Fibroblast of the conjunctiva (primary cell): ENCODE data around the gene C3AR1.
"Not testable (repeated sequence)": the region's sequence is repeated elsewhere in the genome, so short reads cannot be mapped to it uniquely, and the experiment has no call there.

Experiments used
- DNase-seq: peaks from one replicate; pipeline ENCODE4 v3.0.0-alpha.2; 2010; ENCODE audit warnings: low read depth

Gene C3AR1

DNA sequence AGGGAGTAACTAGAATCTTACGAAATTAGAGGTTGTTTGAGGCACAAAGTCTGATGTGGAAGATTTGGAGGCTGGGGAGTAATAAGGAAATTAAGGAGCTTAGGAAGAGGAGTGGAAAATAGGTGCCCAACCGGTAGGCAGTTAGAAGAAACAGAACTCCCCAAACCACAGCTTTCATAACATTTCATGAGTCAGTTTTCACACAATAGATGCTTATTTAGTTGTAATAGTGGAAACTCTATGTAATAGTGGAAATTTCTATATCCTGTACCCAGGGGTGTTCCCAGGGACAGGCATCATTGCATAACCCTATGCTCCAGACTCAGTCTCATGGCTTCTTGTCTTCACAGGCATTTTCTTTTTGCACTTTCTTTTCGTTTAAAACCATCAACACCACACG is 8.3 kb downstream of the C3AR1 start:
- DNase-seq = no peak

- DNase-seq = no peak
Measured at GRCh38 chr12:8057306-8057705, 8.9 kb downstream of the C3AR1 start.

GRCh38 chr12:8054816-8055215 is 11.3 kb downstream of the C3AR1 start:
- DNase-seq = no peak

DNA sequence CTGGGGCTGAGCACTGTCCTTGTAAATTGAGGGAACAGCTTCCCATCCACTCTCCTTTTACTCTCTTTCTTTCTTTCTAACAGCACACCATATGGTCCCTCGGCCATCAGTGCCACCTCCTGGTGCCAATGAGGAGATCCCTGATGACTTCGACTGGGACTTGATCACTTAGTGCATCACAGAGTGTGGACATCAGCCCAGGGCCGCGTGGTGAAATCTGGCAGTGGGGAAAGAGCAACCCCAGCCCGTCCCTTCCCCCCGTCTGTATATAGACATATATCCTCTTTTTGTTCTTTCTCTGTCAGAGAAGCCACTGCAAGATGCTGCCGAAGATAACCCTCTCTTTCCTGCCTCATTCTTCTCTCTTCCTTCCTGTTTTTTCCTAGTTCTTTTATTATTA is 13.5 kb downstream of the C3AR1 start:
- no peak for DNase-seq

DNA sequence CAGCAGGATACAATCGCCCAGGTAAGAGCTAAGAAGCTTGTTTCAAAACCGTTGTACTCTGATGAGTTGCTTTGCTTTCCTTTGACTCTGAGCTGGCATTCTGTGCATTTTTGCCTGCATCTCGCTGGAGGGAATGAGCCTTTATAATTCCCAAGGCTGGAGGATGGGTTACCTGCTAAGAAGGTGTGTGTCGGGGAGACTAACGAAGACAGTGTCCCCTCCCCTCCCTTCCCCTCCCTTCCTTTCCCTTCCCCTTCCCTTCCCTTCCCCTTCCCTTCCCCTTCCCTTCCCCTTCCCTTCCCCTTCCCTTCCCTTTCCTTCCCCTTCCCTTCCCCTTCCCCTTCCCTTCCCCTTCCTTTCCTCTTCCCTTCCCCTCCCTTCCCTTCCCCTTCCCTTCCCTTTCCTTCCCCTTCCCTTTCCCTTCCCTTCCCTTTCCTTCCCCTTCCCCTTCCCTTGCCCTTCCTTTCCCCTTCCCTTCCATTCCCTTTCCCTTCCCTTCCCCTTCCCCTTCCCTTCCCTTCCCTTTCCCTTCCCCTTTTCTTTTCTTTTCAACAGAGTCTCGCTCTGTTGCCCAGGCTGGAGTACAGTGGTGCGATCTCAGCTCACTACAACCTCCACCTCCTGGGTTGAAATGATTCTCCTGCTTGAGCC is 15.4 kb downstream of the C3AR1 start:
- DNase-seq = no peak

DNA sequence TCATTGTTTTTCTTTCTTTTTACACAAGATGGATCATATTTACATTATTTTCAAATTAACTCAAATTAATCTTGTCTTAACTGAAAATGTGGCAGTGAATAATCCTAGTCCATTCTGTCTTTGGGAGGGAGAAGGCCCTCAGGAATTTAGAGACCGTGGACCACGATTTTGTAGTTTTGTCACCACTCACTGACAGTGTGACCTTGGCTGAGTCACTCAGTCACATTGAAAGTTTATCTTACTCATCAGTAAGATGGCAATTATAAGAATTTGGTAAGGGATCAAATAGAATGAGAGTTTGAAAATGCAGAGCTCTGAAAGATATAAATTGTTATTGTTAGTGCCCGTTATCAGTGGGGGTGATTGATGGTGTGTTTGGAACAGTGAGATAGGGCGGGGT is 17.3 kb downstream of the C3AR1 start:
- no peak for DNase-seq

DNA sequence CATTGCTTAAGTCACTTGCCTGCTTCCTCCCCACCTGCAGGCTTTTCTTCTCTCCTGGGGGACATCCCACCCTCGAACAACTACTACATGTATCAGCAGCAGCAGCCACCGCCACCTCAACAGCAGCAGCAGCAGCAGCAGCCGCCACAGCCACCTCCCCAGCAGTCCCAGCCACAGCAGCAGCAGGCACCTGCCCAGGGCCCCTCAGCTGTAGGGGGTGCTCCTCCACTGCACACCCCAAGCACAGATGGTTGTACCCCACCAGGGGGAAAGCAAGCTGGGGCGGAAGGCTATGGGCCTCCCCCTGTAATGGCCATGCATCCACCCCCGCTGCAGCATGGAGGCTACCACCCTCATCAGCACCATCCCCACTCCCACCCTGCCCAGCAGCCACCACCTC is 18.3 kb downstream of the C3AR1 start:
- no peak for DNase-seq

GRCh38 chr12:8045952-8046944 is 19.9 kb downstream of the C3AR1 start:
- DNase-seq = peak; percentile 78

- DNase-seq = no peak
Measured at GRCh38 chr12:8040791-8041190, 25.4 kb downstream of the C3AR1 start.

- no peak for DNase-seq
Measured at GRCh38 chr12:8038659-8039114, 27.5 kb downstream of the C3AR1 start.

DNA sequence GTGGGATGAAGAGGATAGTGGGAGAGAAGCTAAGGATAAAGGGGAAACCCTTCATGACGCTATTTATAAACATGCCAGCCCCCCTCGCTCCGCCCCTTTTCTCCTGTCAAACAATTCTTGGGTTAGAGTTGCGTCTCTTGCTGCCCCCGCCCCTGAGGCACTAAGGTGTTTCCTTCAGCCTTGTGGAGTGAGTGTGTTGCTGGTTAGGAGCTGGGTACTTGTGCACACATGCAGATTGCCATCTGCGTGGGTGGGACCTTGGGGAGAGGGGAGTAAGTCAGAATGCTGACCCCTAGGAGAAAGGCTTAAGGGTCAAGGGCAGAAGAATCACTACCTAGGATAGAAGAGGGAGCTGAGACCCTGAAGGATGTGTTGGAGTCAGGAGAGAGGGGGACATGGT is 28.2 kb downstream of the C3AR1 start:
- no peak for DNase-seq

GRCh38 chr12:8037046-8037663 is 29.0 kb downstream of the C3AR1 start:
- no peak for DNase-seq

DNA sequence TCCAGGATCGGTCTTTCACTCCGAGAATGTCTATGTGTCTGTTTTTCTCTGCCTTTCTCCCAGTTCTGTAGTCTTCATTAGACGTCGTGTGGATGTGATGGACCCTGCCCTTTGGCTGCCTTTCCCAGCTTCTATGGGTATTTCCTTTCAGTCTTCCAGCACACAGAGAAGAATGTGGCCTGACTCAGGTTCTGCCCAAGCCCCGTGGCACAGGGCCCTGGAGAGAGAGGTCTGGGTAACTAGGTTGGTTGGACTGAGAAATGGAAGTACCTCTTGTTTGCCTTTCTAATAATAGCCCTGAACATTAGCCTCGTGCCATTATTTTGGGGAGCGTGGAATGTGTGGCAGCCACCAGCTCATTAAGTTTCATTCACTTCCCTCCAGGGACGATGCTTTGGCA is 29.8 kb downstream of the C3AR1 start:
- no peak for DNase-seq

DNA sequence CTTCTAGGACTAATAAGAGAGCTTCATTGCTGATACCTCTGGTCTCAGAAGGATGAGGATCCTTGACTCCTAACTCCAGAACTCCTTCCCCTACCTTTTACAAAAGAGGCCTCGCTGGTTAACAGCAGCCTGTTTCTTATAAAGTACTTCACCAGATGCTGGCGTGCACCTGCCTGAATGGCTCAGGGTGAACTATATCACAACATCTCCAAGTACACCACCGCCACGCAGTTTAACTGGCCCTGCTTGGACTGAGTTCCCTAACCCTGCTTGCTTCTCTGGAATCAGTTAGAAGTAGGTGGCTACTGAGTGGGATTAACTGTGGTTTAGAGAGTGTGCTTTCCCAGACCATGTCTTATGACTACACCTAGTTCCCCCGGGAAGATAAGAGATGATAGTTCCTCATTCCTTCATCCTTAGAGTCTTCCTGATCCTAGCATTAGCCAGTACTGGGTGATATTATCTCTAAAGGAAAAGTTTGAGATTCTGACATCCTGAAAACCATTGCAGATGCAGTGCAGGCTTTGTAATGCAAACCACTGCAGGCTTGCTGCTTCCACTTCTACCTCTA is 30.6 kb downstream of the C3AR1 start:
- no peak for DNase-seq

GRCh38 chr12:8034802-8035201 is 31.4 kb downstream of the C3AR1 start:
- DNase-seq = no peak

GRCh38 chr12:8033153-8034044 is 32.8 kb downstream of the C3AR1 start:
- no peak for DNase-seq

GRCh38 chr12:8032242-8033152 is 33.7 kb downstream of the C3AR1 start, which contains the start of gene FOXJ2:
Gene FOXJ2 (plus strand): TSS chr12:8032716. CDS start chr12:8039833, 7,117 bp downstream.
- no peak for DNase-seq

DNA sequence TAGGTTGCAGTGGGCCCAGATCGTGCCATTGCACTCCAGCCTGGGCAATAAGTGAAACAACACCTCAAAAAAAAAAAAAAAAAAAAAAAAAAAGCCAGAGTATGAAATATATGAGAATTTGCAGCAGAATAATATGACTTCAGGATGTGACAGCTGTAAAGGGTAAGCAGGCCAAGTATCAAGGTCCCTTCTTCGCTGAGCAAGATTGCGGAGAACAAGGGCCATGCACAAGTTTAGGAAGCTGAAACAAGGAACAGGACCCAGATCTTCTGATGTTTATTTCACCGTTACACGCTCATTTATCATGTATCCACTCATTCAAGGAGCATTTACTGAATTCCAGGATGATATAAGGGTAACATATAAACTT is 34.3 kb downstream of the C3AR1 start:
- DNase-seq = no peak

DNA sequence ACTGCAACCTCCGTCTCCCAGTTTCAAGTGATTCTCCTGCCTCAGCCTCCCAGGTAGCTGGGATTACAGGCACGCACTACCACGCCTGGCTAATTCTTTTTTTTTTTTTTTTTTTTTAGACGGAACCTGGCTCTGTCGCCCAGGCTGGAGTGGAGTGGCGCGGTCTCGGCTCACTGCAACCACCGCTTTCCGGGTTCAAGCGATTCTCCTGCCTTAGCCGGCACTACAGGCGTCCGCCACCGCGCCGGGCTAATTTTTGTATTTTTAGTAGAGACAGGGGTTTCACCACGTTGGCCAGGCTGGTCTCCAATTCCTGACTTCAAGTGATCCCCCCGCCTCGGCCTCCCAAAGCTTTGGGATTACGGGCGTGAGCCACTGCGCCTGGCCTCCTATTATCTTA is 35.1 kb downstream of the C3AR1 start:
- not testable (repeated sequence) for DNase-seq

- no peak for DNase-seq
Measured at GRCh38 chr12:8030189-8030588, 36.0 kb downstream of the C3AR1 start.
